ENCODE data around the gene ARHGDIA.

DNA sequence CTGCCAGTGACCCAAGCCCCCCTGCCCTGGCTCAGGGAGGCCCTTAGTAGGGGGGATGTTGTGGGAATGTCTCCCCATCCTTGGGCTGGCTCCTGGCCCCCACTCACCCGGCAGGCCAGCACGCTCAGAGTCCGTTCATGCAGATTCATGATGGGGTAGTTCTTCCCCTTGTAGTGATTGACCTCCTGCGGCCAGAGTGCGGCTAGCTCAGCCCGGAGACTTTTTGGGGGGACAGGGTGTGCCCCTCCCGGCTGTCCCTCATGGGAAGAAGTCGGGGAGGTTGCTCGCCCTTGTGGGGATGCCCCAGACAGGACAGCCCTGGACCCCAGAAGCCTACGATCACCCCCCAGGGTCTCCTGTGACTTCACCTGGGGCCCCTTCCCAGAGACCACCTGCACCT is 34.9 kb upstream of the ARHGDIA start:
- TF ChIP-seq CTCF (IDR thresholded peaks at IDR 0.05; ENCODE audit: low read depth, low read length) (no peak), POLR2A (IDR thresholded peaks at IDR 0.05; ENCODE audit: extremely low read depth, insufficient read length) (no peak)

All from NB4 (cell line).